HG03108 (cell line): ENCODE measurements around the gene LRRC1.
"Not testable (repeated sequence)": the region's sequence is repeated elsewhere in the genome, so short reads cannot be mapped to it uniquely, and the experiment has no call there.

Source experiments
- ATAC-seq: cut with Tn5 transposase; IDR thresholded peaks from one replicate; pipeline ENCODE4 v1.9.1; 2021; ENCODE audit warnings: moderate library complexity; ENCODE audit not compliant: unreplicated experiment

Gene LRRC1

DNA sequence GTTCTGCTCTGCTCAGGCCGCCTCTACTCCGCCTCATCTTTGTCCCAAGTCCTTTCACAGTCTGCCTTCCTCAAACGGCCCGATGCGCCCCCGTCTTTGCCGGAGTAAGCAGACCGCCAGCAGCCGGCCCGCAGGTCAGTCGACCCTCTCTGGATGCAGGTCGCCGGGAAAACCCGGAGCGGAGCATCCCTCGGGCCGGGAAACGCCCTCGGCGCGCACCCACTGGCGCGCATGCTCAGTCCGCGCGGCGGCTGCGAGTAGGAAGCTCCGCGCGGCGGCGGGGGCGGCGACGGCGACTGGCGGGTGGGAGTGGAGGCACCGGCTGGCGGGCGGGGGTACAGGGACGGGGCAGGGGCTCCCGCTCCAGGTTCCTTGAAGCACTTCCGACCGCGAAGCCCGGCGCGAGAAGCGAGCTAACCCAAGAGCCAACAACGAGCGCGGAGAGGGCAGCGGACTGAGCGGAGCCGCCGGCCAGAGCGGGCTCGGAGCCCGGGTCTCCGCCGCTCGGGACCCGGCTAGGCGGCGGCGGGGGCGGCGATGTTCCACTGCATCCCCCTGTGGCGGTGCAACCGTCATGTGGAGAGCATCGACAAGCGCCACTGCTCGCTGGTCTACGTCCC is at the start of gene LRRC1:
LRRC1 (plus strand) TSS at position 286 of the 620 bp plus-strand sequence; CDS start at position 538, 252 bp downstream.
- peak; percentile 54 for ATAC-seq

DNA sequence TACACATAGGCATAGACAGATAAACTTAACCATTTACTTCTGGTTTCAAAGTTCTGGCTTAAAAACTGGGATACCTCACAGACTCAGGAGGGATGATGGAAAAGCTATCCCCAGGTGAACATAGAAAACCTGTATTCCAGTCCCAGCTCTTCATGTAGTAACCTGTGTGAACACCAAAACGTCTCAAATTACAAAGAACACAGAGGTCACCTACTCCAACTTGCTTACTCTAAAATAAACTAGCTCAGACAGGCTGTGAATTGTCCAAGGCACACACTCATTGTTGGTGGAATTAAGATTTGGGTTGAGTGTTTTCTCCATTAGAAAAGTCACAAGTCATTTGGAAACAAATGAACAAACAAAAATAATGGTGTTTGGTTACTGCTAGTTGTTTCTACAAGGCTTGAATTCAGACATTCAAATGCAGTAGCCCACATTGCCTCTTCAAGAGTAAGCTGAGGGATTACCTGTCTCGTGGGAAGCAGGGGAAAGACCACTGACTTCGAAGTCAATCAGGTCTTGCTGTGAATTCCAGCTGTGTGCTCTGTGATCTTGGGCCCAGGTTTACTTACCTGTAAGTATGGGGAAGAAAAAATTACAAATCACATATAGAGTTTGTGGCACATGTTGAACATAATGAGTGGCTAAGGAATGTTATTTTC is 48.2 kb upstream of the LRRC1 start:
- ATAC-seq, result no peak

DNA sequence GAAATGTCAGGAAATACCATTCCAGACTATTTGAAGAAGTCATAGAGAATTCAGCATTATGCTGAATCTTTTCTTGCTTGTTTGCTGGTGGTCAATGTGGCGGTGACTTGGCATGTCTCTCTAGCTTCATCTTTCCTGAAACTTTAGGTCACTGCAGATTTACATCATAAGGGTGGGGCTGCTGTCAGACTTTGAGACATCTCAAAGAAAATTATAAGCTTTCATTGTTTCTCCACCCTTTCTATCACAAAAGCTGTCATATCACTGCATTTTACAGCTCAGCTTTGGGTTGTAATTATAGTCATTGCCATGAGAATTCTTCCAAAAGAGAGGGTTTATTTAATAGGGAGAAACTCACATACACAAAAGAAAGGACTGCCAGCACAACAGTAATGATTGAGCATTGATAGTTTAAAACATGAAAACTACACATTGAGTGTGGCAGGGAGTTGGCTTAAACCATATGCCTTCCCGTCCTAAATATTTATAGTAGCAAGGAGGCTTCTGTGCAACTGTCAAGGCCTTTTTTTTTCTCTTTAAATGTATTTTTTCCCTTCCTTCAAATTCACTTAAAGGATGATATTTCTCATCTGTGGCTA is 44.7 kb upstream of the LRRC1 start:
- no peak for ATAC-seq

DNA sequence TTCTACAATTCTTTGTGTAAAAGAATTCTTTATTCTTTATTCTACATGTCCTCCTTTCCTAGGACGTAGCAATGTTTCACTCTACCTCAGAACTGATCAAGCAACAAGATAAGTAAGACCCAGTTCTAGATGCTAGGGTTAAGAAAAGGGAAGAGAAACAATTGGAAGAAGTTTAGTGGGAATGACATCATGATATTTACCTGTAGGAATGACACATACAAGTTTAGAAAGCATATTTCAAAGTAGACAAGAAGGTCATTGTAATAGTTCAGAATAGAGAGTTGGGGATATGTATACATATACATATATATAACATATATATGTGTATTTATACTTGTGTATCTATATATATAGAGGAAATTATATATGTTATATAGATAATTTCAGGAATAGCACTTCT is 43.4 kb upstream of the LRRC1 start:
- ATAC-seq, result no peak

DNA sequence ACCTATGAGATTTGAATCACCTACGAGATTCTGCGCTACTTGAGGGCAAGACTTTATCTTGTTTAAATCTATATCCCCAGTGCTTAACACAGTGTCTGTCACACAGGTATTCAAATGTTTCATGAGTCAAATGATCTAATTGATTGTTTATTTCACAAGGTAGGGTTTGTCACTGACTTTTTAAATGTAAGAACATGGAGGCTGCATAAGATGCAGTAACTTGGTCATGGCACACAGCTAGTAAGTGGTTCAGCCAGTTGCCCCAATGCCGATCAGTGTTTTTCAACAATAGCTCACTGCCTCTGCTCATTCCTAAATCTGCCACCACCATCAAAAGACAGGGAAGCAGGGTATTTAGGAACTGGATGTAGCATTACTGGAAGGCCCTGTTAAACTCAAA is 42.4 kb upstream of the LRRC1 start:
- no peak for ATAC-seq

DNA sequence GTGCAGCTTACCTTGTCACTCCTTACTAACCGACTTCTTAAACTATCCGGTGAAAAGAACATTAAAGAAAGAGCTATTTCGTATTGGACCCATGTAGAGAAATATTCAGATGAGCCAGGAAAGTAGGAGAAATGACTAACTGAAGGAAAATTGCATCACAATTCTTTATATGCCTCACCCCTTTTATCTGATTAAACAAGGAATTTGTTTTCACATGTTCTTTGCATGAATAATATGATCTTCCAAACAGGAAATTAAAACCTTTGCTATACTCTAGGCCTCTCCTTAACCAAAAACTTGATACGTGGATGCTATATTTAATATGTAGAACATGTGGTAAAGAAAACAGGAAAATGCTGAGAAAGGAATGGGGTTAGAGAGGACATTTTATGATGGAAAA is 41.9 kb upstream of the LRRC1 start:
- ATAC-seq, result no peak

DNA sequence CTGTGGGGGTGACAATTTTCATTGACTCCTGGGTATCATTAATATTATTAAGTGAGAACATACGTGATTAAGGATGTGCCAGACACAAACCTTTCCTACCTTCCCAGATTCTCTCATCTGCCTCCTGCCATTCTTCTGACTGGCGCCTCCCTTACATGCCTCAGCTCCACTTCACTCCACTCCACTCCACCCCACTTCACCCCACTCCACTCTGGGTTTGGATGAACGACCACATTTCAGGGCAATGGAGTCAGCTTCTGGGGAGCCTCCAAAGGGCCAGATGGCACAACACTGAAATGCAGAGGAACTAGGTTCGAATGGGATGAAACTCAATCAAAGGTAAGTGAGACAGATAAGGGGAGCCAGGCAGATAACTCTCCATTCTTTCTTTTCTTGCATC is 40.5 kb upstream of the LRRC1 start:
- ATAC-seq, result no peak

DNA sequence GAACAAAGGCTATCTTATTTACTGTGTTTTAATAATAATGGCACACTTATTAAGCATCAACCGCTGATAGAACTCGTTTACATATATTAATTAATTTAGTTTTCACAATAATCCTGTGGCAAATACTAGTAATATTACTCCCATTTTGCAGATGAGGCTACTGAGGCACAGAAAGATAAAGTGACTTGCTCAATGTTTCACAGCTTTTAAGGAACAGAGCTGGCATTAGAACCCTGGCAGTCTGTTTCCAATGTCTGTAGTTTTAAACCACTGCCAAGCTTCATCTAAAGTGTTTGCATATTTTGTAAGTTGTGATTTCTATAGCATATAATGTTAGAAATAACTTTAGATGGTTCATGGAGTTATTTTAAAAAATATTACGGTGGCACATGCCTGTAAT is 38.4 kb upstream of the LRRC1 start:
- ATAC-seq, result no peak

DNA sequence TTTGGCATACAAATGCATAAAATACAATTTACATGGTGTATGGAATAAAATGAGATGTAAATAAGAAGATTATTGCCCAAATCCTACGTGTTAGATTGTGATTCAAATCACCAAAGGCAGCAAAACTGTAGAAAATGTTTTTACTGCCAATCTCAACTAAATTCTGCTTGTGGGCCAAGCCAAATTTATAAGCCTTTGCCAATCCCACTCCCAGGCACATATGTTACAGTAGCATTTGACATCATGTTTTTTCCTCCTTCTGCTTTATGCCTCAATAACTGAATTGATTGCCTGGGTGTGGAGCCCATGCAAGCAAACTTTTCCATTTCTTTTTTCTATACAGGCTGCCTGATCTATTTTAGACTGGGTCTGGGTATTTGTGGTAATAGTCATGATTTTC is 36.3 kb upstream of the LRRC1 start:
- ATAC-seq, result no peak

DNA sequence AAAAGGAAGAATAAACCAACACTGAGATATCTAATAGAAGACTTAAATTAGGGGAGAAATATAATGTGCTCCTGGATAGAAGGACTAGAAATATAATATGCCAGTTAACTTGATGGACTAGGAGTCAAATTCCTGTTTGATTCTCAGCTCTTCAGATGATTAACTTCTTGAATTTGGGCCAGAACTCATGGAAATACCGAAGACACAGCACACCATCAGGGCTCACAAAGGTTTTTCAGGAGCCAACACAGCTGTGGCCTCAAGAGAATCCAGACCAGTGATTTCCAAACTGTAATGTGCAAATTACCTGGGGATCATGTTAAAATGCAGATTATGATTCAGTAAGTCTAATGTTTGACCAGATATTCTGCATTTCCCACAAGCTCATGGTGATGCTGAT is 33.8 kb upstream of the LRRC1 start:
- no peak for ATAC-seq

DNA sequence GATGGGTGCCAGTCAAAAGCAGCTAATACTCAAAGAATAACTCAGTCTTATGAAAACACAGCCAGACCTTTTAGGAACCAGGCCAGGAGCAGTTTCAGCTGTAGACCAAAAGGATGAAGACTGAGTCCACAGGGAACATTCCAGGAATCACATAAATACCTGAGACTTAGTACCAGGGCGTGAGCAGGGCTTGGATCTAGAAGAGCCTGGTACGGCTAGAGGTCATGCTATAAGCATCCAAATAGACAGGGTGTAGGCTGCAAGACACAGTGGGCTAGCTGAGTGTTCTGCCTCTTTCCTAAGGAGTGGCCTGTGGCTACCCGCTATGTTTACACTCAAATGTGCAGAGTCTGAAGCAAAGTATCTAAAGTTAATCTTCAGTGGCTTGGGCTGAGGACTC is 29.5 kb upstream of the LRRC1 start:
- no peak for ATAC-seq

DNA sequence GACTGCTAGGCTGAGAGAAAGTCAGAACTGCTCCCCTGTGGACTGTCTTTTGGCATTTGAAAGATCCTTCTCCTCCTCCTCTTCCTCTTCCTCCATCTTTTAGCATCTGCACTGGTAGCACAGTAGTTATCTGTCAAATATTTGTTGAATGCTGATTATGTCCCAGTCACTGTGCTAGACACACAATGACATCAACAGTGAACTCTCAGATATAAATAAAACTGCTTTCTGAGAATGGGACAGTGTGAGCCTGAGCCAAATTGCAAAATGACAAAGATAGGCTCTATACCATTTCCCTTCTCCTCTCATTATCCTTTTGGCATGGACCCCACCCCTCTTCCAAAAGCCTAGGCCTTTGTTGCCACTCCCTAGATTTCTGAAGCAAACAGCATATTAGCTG is 27.9 kb upstream of the LRRC1 start:
- no peak for ATAC-seq

DNA sequence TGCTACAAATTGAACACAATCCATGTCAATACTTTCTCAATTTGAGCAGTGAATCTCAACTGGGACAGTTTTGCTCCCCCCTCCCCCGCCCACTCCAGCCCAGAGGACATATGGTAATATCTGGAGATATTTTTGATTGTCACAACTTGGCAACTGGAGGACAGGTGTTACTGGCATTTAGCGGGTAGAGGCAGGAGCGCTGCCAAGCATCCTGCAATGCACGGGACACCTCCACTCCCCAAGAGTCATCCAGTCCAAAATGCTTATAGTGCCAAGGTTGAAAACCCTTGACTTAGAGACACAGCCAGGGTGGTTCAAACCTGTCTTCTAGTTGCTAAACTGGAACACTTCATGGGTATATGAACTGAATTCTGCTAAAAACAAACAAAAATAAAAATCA is 26.9 kb upstream of the LRRC1 start:
- ATAC-seq, result no peak

DNA sequence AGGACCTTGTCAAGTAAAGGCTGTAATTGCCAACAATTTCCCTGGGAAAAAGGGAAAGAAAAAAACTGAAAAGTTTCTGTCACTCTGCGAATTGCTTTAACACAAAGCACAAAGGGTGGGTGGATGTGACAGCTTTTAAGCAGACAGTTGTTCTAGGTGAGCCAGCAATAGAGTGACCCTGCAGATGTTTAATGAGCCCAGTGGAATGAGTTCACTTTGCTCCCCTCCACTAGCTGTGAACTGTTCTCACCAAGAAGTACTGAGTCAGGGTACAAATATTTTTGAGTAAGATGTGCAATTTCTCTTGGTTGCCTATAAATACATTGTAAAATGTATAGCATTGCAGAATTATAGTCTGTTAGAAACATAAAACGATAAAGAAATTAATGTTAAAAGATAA is 26.2 kb upstream of the LRRC1 start:
- no peak for ATAC-seq

DNA sequence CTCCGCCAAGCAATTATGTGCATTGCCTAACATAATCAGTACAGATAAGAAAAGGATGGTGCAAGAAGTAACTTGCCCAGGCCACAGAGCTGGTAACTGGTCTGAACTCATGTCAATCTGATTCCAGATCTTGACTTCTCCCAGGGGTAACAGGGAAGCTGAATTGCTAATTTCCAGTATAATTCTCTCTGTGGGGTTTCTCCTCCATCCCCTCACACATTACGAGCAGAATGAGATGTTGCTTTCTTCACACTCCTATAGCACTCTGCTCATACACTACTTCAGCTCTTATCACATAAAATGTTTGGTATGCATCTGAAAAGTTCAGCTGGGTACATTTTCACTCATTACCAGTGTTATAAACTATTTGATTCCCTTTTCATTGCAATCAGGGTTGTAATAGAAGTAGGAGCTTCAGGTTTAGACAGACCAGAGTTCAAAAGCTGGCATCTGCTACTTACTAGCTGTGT is 24.0 kb upstream of the LRRC1 start:
- no peak for ATAC-seq

DNA sequence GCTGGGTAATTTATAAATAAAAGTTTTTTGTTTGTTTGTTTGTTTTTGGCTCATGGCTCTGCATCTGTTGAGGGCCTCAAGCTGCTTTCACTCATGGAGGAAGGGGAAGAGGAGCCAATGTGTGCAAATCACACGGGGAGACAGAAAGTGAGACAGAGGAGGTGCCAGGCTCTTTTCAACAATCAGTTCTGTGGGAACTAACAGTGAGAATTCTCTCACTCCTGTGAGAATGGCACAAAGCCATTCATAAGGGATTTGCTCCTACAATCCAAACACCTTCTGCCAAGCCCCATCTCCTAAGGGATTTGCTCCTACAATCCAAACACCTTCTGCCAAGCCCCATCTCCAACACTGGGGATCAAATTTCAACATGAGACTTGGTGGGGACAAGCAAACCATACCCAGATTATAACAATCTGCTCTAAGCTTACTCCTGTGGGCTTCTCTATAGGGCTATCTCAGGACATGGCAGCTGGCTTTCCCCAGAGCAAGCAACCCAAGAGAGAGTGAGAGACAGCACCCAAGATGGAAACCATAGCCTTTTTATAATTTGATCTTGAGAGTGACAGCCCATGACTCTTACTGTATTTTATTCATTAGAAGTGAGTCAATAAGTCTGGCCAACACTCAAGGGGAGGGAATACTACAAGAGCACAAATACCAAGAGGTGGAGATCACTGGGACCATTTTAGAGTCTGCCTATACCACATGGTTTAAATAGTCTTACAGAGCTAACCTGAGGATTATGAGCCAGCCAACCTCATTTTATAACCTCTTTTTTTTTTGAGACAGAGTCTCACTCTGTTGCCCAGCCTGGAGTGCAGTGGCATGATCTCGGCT is 22.8 kb upstream of the LRRC1 start:
- no peak for ATAC-seq

DNA sequence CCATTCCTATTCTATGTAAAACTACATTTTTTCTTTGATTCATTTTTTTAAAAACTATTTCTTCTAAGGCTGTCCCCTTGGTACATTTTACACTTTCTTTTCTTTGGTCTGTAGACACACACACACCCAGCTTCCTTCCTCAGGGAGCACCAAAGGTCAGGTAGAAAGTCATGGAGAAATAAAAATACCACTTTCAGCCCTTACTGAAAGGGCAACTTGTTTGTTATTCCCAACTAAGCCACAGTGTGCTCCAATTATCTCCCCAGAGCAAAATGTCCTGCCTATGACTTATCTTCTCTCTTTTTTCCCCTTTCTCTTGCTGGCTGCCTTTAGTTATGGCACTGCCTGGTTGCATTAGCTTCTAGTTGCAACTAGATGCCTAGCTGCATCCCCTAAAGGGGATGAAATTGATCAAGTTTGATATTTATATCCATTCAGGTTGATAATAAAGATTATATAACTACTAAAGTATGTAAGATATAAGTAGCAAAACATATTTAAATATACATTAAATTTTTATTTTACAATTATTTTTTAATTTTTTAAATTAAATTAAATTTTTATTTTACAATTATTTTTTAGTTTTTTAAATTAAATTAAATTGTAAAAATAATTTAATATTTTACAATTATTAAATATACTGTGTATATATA is 21.6 kb upstream of the LRRC1 start:
- ATAC-seq, result no peak

DNA sequence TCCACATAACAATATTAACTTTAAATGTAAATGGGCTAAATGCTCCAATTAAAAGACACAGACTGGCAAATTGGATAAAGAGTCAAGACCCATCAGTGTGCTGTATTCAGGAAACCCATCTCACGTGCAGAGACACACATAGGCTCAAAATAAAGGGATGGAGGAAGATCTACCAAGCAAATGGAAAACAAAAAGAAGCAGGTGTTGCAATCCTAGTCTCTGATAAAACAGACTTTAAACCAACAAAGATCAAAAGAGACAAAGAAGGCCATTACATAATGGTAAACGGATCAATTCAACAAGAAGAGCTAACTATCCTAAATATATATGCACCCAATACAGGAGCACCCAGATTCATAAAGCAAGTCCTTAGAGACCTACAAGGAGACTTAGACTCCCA is 18.7 kb upstream of the LRRC1 start:
- not testable (repeated sequence) for ATAC-seq

DNA sequence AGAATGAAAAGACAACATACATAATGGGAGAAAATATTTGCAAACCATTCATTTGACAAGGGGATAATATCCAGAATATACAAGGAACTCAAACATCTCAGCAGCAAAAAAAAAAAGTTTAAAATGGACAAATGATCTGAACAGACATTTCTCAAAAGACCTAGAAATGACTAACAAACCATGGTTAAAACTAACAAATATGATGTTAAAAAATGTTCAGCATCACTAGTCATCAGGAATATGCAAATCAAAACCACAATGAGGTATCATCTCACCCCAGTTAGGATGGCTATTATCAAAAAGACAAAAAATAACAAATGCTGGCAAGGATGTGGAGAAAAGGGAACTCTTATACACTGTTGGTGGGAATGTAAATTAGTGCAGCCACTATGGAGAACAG is 9.8 kb upstream of the LRRC1 start:
- not testable (repeated sequence) for ATAC-seq

DNA sequence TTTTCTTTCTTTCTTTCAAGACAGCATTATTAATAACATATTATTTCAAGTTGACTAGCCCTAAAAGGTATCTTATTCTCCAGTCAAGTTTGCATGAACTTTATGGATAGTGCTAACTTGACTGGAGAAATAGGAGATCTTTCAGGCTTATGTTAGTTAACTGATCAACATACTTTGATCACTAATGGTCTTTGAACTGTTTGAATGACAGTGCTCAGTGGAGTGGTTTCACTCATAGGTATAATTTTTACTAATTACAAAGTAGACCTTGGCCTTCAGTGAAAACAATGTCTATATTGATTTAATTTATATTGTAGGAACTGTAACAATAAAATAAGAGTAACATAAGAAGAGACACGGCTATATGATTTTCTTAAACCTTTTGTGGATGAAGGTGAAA is 8.0 kb upstream of the LRRC1 start:
- no peak for ATAC-seq

DNA sequence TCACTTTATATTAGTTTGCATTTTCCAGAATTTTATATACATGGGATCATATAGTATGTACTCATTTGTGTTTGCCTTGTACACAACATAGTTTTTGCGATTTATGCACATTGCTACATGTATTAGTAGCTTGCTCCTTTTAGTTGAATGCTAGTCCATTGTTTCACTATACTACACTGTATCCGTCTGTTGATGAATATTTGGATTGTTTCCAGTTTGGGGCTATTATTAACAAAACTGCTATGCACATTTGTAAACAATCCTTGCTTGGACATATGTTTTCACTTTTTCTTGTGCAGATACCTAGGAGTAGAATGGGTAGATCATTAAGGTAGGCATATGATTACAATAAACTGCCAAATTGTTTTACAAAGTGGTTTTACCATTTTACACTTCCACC is 3.9 kb upstream of the LRRC1 start:
- ATAC-seq, result no peak
